ENCODE data around the gene MOB2. TPM values are rescaled to one million over a fixed set of nuclear protein-coding genes. Genes with fewer than 3 reads are reported as not detected.
A peak's percentile ranks its signal among the peaks of the same experiment; 100 is the strongest.

MOB2 gene
- total and polyA plus RNA-seq, 9 of the 15 experiments (the other 6 are each of a cell fraction or from before 2014, with no cell fraction given): 0.17 to 36.8 (median 19.2) TPM

- TF ChIP-seq ZNF354B (CRISPR knock-in tag; IDR thresholded peaks at IDR 0.05): no peak
- TF ChIP-seq CGGBP1 (CRISPR knock-in tag; IDR thresholded peaks at IDR 0.05): no peak
- TF ChIP-seq CTBP1 (IDR thresholded peaks at IDR 0.05; ENCODE audit: borderline replicate concordance): peak; percentile 29; the same call in 1 of the 2 replicates
- no peak for TF ChIP-seq MCM3 (IDR thresholded peaks at IDR 0.05)
- TF ChIP-seq ARID4B (CRISPR knock-in tag; IDR thresholded peaks at IDR 0.05): no peak
- no peak for TF ChIP-seq RBBP5 (IDR thresholded peaks at IDR 0.05; ENCODE audit: borderline replicate concordance, insufficient read depth, low read length, poor library complexity, severe bottlenecking)
- TF ChIP-seq LEF1 (IDR thresholded peaks at IDR 0.05): no peak
- no peak for TF ChIP-seq NR0B1 (IDR thresholded peaks at IDR 0.05; ENCODE audit: partially characterized antibody)
- no peak for TF ChIP-seq DNMT1 (IDR thresholded peaks at IDR 0.05)
- no peak for TF ChIP-seq ASH1L (IDR thresholded peaks at IDR 0.05; ENCODE audit: borderline replicate concordance, low read depth, partially characterized antibody)
- no peak for TF ChIP-seq ZNF778 (CRISPR knock-in tag; IDR thresholded peaks at IDR 0.05)
- TF ChIP-seq HNRNPH1 (optimal IDR thresholded peaks at IDR 0.05; ENCODE audit: low read depth, low read length): no peak
- no peak for TF ChIP-seq ZNF764 (CRISPR knock-in tag; IDR thresholded peaks at IDR 0.05; ENCODE audit: low read depth)
- TF ChIP-seq ZNF41 (CRISPR knock-in tag; conservative IDR thresholded peaks at IDR 0.05): no peak
- TF ChIP-seq AFF1 (IDR thresholded peaks at IDR 0.05; ENCODE audit: low read depth in 1 of 2, partially characterized antibody in 2 of 2): no peak
- peak; percentile 56 to 82 for TF ChIP-seq RAD21 (CRISPR knock-in tag; conservative IDR thresholded peaks at IDR 0.05 in 1 of 2, IDR thresholded peaks at IDR 0.05 in 1 of 2)
Observed at GRCh38 chr11:1515082-1516060, 28.8 kb upstream of the MOB2 start (continued).
